PC-9 (cell line): ENCODE data around the gene BCO1. TPM values are rescaled to one million over a fixed set of nuclear protein-coding genes. Genes with fewer than 3 reads are reported as not detected.

Experiments used
- BruUV-seq: library from RNA; stranded (reverse); fragments of 400-500 nt; replicated peaks from 2 replicates; lab custom pipeline; 2021; lab: Mats Ljungman, UMichigan
- CTCF ChIA-PET: fragments of 300-600 bp; sonication (Branson Sonifier 250); formaldehyde crosslinking; loops from one replicate; lab custom pipeline; 2022; ENCODE audit warnings: antibody characterized with exemption; lab: Charles Lee
- POLR2A ChIA-PET: fragments of 300-600 bp; sonication (Branson Sonifier 250); formaldehyde crosslinking; loops from one replicate; lab custom pipeline; 2022; ENCODE audit warnings: antibody characterized with exemption; ENCODE audit not compliant: unreplicated experiment; lab: Charles Lee
- DNase-seq, 2 experiments: peaks; one replicate each; pipeline versions ENCODE4 v3.0.0 to v3.0.0-alpha.2; 2015 to 2022; ENCODE audit warnings: mixed read lengths in 1 of 2
- H2AFZ ChIP-seq: fragments of 200-600 bp; sonication (generic); 2 replicates; pipeline ENCODE4 v1.8.1; 2017; ENCODE audit warnings: antibody characterized with exemption
- H3F3A ChIP-seq: fragments of 200-600 bp; sonication (generic); 2 replicates; pipeline ENCODE4 v1.8.1; 2017; ENCODE audit warnings: antibody characterized with exemption, mild to moderate bottlenecking, low read depth; ENCODE audit not compliant: insufficient read depth
- H3K27ac ChIP-seq: fragments of 200-600 bp; sonication (generic); 2 replicates; pipeline ENCODE4 v1.6.1; 2016; ENCODE audit warnings: mixed run types
- H3K27me3 ChIP-seq: fragments of 200-600 bp; sonication (generic); 2 replicates; pipeline ENCODE4 v1.6.1; 2016; ENCODE audit warnings: low read depth, mixed run types; ENCODE audit not compliant: insufficient read depth
- H3K36me3 ChIP-seq: fragments of 200-600 bp; sonication (generic); 2 replicates; pipeline ENCODE4 v1.6.1; 2016; ENCODE audit warnings: low read depth, mixed run types
- H3K4me1 ChIP-seq: fragments of 200-600 bp; sonication (generic); replicated peaks from 2 replicates; pipeline ENCODE4 v1.6.1; 2016; ENCODE audit warnings: mixed run types; ENCODE audit not compliant: insufficient read depth
- H3K4me2 ChIP-seq: fragments of 200-600 bp; sonication (generic); 2 replicates; pipeline ENCODE4 v1.6.1; 2017; ENCODE audit warnings: mixed run types
- H3K4me3 ChIP-seq: fragments of 200-600 bp; sonication (generic); 2 replicates; pipeline ENCODE4 v1.6.1; 2016; ENCODE audit warnings: mixed run types
- H3K79me2 ChIP-seq: fragments of 200-600 bp; sonication (generic); 2 replicates; pipeline ENCODE4 v1.6.1; 2017; ENCODE audit warnings: low read depth, mixed run types
- H3K9me2 ChIP-seq: fragments of 200-600 bp; sonication (generic); 2 replicates; pipeline ENCODE4 v1.8.1; 2017; ENCODE audit warnings: mild to moderate bottlenecking; ENCODE audit not compliant: insufficient read depth
- H3K9me3 ChIP-seq: fragments of 200-600 bp; sonication (generic); 2 replicates; pipeline ENCODE4 v1.8.1; 2016; ENCODE audit warnings: low read depth; ENCODE audit not compliant: insufficient read depth
- H4K20me1 ChIP-seq: fragments of 200-600 bp; sonication (generic); 2 replicates; pipeline ENCODE4 v1.8.1; 2017; ENCODE audit not compliant: insufficient read depth
- CTCF ChIP-seq: fragments of 200-600 bp; sonication (generic); conservative IDR thresholded peaks from 2 replicates; pipeline ENCODE4 v1.6.1; 2017; ENCODE audit warnings: mixed run types, antibody characterized with exemption, mild to moderate bottlenecking, moderate library complexity
- EZH2 ChIP-seq: fragments of 200-600 bp; sonication (generic); IDR thresholded peaks from 2 replicates; pipeline ENCODE4 v1.8.0; 2017; ENCODE audit warnings: antibody characterized with exemption, low read depth
- intact Hi-C: fragments of 100-400 bp; cut with micrococcal nuclease; formaldehyde crosslinking; loops from one replicate; pipeline ENCODE4 v1.10.0; 2022; ENCODE audit not compliant: unreplicated experiment
- total RNA-seq: library from RNA; stranded (reverse); gene quantifications from 2 replicates; pipeline ENCODE4 v1.2.3, GENCODE V29; 2021

The BCO1 gene
- total RNA-seq, 1 experiment from 2014 or later: 1.4 TPM

GRCh38 chr16:81210807-81211206, 27.7 kb upstream of the BCO1 start:
- Histone ChIP-seq H3K4me2 (no peak overlapping the region), H3K9me2 (no peaks in the 10 kb centered on the region), H3K36me3 (no peaks in the 10 kb centered on the region), H2AFZ (no peak overlapping the region), H3K4me3 (no peak overlapping the region), H3K27me3 (no peaks in the 10 kb centered on the region), H3K27ac (no peak overlapping the region), H3F3A (no peaks in the 10 kb centered on the region), H3K9me3 (no peaks in the 10 kb centered on the region), H3K4me1 (no peaks in the 10 kb centered on the region), H4K20me1 (no peaks in the 10 kb centered on the region), H3K79me2 (no peaks in the 10 kb centered on the region)
- BruUV-seq: no TSS peak
- intact Hi-C loops: no loop called here
- ChIA-PET CTCF (interaction anchor here (0.6 kb wide), 2 partner anchors 50 to 676 kb away, joined by 3 to 4 read pairs; no protein-coding TSS in a partner anchor), POLR2A (no interaction called here)
- no peak for DNase-seq
- TF ChIP-seq EZH2: no peak
- no peak for TF ChIP-seq CTCF

- POLR2A ChIA-PET: no interaction called here
- intact Hi-C loops: no loop called here
- Histone ChIP-seq H3K9me2 (no peaks in the 10 kb centered on the region), H3K9me3 (no peaks in the 10 kb centered on the region), H3F3A (no peaks in the 10 kb centered on the region), H2AFZ (no peak overlapping the region), H4K20me1 (no peaks in the 10 kb centered on the region), H3K4me2 (no peak overlapping the region), H3K27ac (no peak overlapping the region), H3K4me1 (no peaks in the 10 kb centered on the region), H3K79me2 (no peaks in the 10 kb centered on the region), H3K36me3 (no peaks in the 10 kb centered on the region), H3K4me3 (no peak overlapping the region), H3K27me3 (no peaks in the 10 kb centered on the region)
- no peak for DNase-seq
- CTCF ChIA-PET: interaction anchor here (0.6 kb wide), 1 partner anchor 21 kb away, joined by 3 read pairs; no protein-coding TSS in a partner anchor
- BruUV-seq: no TSS peak
- TF ChIP-seq EZH2 (no peak), CTCF (no peak)
Observed at GRCh38 chr16:81212830-81213465, 25.5 kb upstream of the BCO1 start.

GRCh38 chr16:81214745-81215166, 23.7 kb upstream of the BCO1 start:
- Histone ChIP-seq H3K4me2 (no peak overlapping the region), H3K4me1 (no peaks in the 10 kb centered on the region), H3K27ac (no peak overlapping the region), H2AFZ (no peak overlapping the region), H3F3A (no peaks in the 10 kb centered on the region), H3K27me3 (no peaks in the 10 kb centered on the region), H3K79me2 (no peaks in the 10 kb centered on the region), H3K9me2 (no peaks in the 10 kb centered on the region), H3K4me3 (no peak overlapping the region), H4K20me1 (no peaks in the 10 kb centered on the region), H3K9me3 (no peaks in the 10 kb centered on the region), H3K36me3 (no peaks in the 10 kb centered on the region)
- DNase-seq: peak in 1 of 2 experiments; percentile 38
- BruUV-seq: no TSS peak
- TF ChIP-seq EZH2 (no peak), CTCF (peak; percentile 69)
- ChIA-PET CTCF (no interaction called here), POLR2A (no interaction called here)
- intact Hi-C loops: no loop called here
